Neural crest cell (in vitro differentiated cells): ENCODE data around the gene ST3GAL3. TPM values are rescaled to one million over a fixed set of nuclear protein-coding genes. Genes with fewer than 3 reads are reported as not detected.

Experiments
- DNase-seq: peaks from one replicate; pipeline ENCODE4 v3.0.0; 2021; ENCODE audit warnings: low read depth, mixed read lengths, low spot score
- H3K27ac Mint-ChIP-seq: one replicate; pipeline ENCODE4 v1.8.0; 2021; ENCODE audit warnings: mild to moderate bottlenecking, mixed read lengths; ENCODE audit not compliant: unreplicated experiment
- H3K27me3 Mint-ChIP-seq: 2 replicates; pipeline ENCODE4 v1.8.0; 2021; ENCODE audit warnings: low read depth, mild to moderate bottlenecking, mixed read lengths
- H3K36me3 Mint-ChIP-seq: 2 replicates; pipeline ENCODE4 v1.8.0; 2021; ENCODE audit warnings: low read depth, mild to moderate bottlenecking, mixed read lengths
- H3K4me1 Mint-ChIP-seq: 2 replicates; pipeline ENCODE4 v1.8.0; 2021; ENCODE audit warnings: mixed read lengths
- H3K4me3 Mint-ChIP-seq: one replicate; pipeline ENCODE4 v1.8.0; 2021; ENCODE audit warnings: mild to moderate bottlenecking, mixed read lengths
- H3K9me3 Mint-ChIP-seq: 2 replicates; pipeline ENCODE4 v1.8.0; 2021; ENCODE audit warnings: mixed read lengths
- total RNA-seq: library from RNA; stranded (reverse); gene quantifications from 2 replicates; pipeline ENCODE4 v1.2.1, GENCODE V29; 2021
- TF ChIP-seq, protein P1 (sequence below): fragments of 200-600 bp; sonication (generic); conservative IDR thresholded peaks from 2 replicates; pipeline ENCODE4 v1.5.0; 2021; ENCODE audit warnings: antibody characterized with exemption, mild to moderate bottlenecking

Gene ST3GAL3
- total RNA-seq, 1 donor from 2014 or later: 37.4 TPM

DNA sequence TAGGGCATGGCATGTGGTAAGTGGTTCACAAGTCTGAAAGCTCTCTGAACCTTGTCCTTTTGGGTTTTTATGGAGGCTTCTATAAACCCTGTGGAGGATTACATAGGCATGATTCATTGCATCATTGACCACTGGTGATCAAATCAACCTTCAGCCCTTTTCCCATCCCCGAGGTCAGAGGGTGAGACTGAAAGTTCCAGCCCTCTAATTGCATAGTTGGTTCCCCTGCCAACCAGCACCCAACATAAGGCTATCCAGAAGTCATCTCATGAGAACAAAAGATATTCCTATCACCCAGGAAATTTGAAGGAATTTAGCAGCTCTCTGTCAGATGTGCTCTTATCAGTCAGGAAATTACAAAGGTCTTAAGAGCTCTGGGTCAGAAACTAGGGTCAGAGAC is 136.8 kb downstream of the ST3GAL3 start:
- Mint-ChIP-seq H3K9me3 (peaks cover 15% of the 10 kb centered on the region), H3K27ac (no peak overlapping the region), H3K4me3 (no peak overlapping the region), H3K27me3 (no peaks in the 10 kb centered on the region), H3K4me1 (peaks cover 9% of the 10 kb centered on the region), H3K36me3 (peaks cover 35% of the 10 kb centered on the region)
- TF ChIP-seq, protein P1, sequence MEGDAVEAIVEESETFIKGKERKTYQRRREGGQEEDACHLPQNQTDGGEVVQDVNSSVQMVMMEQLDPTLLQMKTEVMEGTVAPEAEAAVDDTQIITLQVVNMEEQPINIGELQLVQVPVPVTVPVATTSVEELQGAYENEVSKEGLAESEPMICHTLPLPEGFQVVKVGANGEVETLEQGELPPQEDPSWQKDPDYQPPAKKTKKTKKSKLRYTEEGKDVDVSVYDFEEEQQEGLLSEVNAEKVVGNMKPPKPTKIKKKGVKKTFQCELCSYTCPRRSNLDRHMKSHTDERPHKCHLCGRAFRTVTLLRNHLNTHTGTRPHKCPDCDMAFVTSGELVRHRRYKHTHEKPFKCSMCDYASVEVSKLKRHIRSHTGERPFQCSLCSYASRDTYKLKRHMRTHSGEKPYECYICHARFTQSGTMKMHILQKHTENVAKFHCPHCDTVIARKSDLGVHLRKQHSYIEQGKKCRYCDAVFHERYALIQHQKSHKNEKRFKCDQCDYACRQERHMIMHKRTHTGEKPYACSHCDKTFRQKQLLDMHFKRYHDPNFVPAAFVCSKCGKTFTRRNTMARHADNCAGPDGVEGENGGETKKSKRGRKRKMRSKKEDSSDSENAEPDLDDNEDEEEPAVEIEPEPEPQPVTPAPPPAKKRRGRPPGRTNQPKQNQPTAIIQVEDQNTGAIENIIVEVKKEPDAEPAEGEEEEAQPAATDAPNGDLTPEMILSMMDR: no peak
- DNase-seq: no peak

DNA sequence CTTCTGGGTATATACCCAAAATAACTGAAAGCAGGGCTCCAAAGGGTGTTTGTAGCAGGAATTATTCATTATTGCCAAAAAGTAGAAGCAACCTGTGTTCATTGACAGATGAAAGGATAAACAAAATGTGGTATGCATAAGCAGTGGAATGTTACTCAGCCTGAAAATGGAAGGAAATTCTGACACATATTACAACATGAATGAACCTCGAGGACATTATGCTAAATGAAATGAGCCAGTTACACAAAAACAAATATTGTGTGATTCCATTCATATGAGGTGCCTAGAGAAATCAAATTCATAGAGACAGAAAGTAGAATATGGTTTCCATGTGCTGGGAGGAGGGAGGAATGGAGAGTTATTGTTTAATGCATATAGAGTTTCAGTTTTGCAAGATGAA is 140.0 kb downstream of the ST3GAL3 start:
- no peak for DNase-seq
- no peak overlapping the region for H3K4me3 Mint-ChIP-seq
- H3K36me3 Mint-ChIP-seq: peaks cover 17% of the 10 kb centered on the region
- TF ChIP-seq, protein P1: no peak
- H3K27ac Mint-ChIP-seq: no peak overlapping the region
- H3K27me3 Mint-ChIP-seq: no peaks in the 10 kb centered on the region
- H3K4me1 Mint-ChIP-seq: no peaks in the 10 kb centered on the region
- peaks cover 10% of the 10 kb centered on the region for H3K9me3 Mint-ChIP-seq

DNA sequence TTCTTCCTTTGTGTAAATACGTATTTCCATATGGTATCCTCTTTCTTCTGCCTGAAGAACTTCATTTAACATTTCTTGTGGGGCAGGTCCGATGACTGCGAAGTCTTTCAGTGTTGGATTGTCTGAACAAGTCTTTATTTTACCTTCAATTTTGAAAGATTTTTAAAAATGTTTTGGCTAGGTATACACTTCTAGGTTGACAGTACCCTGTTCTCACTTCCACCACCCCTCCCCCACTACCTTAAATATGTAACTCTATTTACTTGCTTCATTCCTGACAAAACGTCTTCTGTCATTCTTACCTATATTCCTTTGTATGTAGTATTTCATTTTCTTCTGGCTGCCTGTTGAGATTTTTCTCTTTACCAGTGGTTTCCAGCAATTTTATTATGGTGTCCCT is 140.5 kb downstream of the ST3GAL3 start:
- Mint-ChIP-seq H3K36me3 (peaks cover 13% of the 10 kb centered on the region), H3K4me3 (no peak overlapping the region), H3K9me3 (peaks cover 8% of the 10 kb centered on the region), H3K27ac (no peak overlapping the region), H3K27me3 (no peaks in the 10 kb centered on the region), H3K4me1 (no peaks in the 10 kb centered on the region)
- TF ChIP-seq, protein P1: no peak
- DNase-seq: no peak

DNA sequence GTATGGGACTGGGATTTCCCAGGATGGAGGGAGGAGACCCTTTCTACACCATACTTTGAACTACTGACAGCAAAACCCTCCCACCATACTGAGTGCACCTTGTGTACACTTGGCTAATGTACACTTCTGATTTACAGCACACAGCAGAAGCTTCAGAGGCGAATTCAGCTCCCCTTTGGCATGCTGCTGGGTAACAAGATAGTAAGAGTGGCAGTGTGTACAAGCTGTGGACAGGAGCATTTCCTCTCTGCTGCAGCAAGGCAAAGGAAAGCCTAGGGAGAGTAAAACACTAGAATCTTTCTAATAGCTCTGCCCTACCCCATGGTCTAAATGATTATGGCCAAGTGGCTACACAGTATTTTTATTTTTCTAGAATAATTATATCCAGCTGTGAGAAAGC is 142.3 kb downstream of the ST3GAL3 start:
- Mint-ChIP-seq H3K4me3 (no peak overlapping the region), H3K27me3 (no peaks in the 10 kb centered on the region), H3K9me3 (no peaks in the 10 kb centered on the region), H3K4me1 (no peaks in the 10 kb centered on the region), H3K36me3 (peaks cover 4% of the 10 kb centered on the region), H3K27ac (no peak overlapping the region)
- TF ChIP-seq, protein P1: no peak
- DNase-seq: no peak

DNA sequence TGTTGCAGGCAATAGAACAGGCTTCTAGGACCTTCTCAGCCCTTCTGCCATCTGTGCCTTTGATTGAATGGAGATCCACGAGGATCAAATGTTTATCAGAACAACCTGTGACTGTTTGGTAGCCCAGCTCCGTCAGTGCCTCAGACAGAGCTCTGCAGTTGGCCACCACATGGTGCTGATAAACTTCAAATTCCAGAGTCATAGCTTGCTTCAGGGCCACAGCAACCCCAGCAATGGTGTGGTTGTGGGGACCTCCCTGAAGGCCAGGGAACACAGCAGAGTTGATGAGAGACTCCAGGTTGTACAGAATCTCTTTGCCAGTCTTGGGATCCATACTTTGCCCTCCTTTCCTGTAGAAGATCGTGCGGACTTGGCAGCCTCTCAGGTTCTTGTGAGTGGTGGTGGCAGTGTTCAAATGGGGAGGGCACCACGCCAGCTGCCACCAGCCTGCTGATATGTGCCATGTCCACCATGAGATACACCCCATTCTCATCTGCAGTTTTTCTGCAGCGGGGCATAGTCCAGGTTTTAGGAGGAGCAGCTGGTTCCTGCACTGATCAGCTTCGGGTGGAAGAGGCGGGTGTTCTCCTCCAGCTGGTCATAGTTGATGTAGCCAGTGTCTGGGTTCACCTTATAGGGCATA is 143.4 kb downstream of the ST3GAL3 start:
- H3K36me3 Mint-ChIP-seq: peaks cover 9% of the 10 kb centered on the region
- no peak overlapping the region for H3K27ac Mint-ChIP-seq
- H3K9me3 Mint-ChIP-seq: no peaks in the 10 kb centered on the region
- H3K4me3 Mint-ChIP-seq: no peak overlapping the region
- H3K4me1 Mint-ChIP-seq: no peaks in the 10 kb centered on the region
- H3K27me3 Mint-ChIP-seq: no peaks in the 10 kb centered on the region
- no peak for DNase-seq
- TF ChIP-seq, protein P1: no peak
